Measurements from ENCODE around the gene GRIA1.

DNA sequence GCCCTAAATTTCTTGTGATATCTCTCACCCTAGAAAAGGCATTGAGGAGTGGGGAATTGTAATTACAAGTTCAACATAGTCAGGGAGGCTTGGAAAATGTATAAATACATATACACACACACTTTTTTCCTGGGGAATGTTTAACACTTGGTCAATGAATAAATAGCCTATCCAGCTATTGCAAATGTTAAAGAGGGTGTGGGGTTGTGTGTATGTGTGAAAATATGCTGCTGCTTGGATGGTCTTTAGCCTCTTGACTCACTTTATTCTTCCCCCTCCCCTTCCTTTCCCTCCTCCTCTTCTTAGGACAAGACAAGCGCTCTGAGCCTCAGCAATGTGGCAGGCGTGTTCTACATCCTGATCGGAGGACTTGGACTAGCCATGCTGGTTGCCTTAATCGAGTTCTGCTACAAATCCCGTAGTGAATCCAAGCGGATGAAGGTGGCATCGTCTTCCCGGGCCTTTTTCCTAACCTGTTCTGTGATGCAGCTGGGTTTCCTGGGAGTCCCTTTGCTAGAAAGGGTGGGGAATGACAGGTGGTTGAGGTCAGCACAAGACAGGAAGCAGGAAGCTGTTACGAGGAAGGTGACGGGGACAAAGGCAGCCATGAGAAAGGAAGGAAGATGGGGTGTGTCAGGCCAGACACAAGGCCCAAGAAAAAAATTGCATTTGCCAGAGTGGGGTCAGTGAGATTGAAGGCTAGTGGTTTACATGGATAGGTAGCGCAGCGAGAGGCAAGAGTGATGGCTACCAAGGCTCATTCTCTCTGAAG lies 311.8 kb downstream of the GRIA1 start:
- no peak for TF ChIP-seq POLR2A (IDR thresholded peaks at IDR 0.05)
- TF ChIP-seq, protein P1, sequence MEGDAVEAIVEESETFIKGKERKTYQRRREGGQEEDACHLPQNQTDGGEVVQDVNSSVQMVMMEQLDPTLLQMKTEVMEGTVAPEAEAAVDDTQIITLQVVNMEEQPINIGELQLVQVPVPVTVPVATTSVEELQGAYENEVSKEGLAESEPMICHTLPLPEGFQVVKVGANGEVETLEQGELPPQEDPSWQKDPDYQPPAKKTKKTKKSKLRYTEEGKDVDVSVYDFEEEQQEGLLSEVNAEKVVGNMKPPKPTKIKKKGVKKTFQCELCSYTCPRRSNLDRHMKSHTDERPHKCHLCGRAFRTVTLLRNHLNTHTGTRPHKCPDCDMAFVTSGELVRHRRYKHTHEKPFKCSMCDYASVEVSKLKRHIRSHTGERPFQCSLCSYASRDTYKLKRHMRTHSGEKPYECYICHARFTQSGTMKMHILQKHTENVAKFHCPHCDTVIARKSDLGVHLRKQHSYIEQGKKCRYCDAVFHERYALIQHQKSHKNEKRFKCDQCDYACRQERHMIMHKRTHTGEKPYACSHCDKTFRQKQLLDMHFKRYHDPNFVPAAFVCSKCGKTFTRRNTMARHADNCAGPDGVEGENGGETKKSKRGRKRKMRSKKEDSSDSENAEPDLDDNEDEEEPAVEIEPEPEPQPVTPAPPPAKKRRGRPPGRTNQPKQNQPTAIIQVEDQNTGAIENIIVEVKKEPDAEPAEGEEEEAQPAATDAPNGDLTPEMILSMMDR (IDR thresholded peaks at IDR 0.05): no peak

All from breast epithelium (tissue), 3 donors.